Measurements from ENCODE around the gene SLC4A9. TPM values are rescaled to one million over a fixed set of nuclear protein-coding genes. Genes with fewer than 3 reads are reported as not detected.

SLC4A9 gene
- total and polyA plus RNA-seq, 2 donors (not counting 3 experiments of a cell fraction or from before 2014, with no cell fraction given) = not detected

DNA sequence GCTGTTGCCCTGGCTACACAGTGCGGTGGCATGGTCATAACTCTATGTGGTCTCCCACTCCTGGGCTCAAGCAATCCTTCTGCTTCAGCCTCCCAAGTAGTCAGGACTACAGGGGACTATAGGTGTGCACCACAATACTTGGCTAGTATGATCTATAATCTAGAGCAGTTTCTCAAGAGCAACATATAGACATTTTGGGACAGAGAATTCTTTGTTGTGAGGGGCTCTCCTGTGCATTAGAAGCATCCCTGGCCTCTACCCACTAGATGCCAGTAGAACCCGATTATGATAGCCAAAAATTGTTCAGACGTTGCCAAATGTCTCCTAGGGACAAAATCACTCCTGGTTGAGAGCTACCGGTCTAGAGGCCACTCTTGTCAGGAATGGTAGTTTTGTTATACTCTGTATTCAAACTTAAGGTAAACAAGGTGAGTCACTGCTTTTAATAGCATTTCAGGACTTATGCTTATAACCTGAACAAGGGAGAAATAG, 48.8 kb downstream of the SLC4A9 start:
- H4K20me1 ChIP-seq (replicated peaks; ENCODE audit: control insufficient read depth, extremely low read depth, insufficient read depth, low read length) = peaks cover 11% of the 10 kb centered on the region
- BruUV-seq (replicated peaks) = no TSS peak
- CTCF ChIA-PET = no interaction called here

GRCh38 chr5:140413230-140413629, 53.2 kb downstream of the SLC4A9 start:
- TF ChIP-seq MYC (IDR thresholded peaks at IDR 0.05; ENCODE audit: low read depth, low read length) (no peak), POLR2AphosphoS5 (IDR thresholded peaks at IDR 0.05; ENCODE audit: insufficient read depth, low read depth, low read length) (no peak), EZH2 (IDR thresholded peaks at IDR 0.05; ENCODE audit: borderline replicate concordance, low read depth, low read length, severe bottlenecking) (no peak), FOS (IDR thresholded peaks at IDR 0.05; ENCODE audit: borderline replicate concordance, insufficient read depth, low read length) (no peak), GATA2 (IDR thresholded peaks at IDR 0.05; ENCODE audit: insufficient read depth, insufficient read length, low read depth, low read length) (no peak), JUN (IDR thresholded peaks at IDR 0.05; ENCODE audit: borderline replicate concordance, insufficient read depth, insufficient read length, low read depth) (no peak), POLR2A (IDR thresholded peaks at IDR 0.05; ENCODE audit: low read depth, low read length) (no peak)
- TF ChIP-seq, protein P1, sequence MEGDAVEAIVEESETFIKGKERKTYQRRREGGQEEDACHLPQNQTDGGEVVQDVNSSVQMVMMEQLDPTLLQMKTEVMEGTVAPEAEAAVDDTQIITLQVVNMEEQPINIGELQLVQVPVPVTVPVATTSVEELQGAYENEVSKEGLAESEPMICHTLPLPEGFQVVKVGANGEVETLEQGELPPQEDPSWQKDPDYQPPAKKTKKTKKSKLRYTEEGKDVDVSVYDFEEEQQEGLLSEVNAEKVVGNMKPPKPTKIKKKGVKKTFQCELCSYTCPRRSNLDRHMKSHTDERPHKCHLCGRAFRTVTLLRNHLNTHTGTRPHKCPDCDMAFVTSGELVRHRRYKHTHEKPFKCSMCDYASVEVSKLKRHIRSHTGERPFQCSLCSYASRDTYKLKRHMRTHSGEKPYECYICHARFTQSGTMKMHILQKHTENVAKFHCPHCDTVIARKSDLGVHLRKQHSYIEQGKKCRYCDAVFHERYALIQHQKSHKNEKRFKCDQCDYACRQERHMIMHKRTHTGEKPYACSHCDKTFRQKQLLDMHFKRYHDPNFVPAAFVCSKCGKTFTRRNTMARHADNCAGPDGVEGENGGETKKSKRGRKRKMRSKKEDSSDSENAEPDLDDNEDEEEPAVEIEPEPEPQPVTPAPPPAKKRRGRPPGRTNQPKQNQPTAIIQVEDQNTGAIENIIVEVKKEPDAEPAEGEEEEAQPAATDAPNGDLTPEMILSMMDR (IDR thresholded peaks at IDR 0.05; ENCODE audit: extremely low read depth in 1 of 2, insufficient read depth in 1 of 2, low read depth in 1 of 2, low read length in 2 of 2) = no peak
- TF ChIP-seq, protein P2, sequence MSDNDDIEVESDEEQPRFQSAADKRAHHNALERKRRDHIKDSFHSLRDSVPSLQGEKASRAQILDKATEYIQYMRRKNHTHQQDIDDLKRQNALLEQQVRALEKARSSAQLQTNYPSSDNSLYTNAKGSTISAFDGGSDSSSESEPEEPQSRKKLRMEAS (IDR thresholded peaks at IDR 0.05; ENCODE audit: insufficient read depth, insufficient read length) = no peak
- Histone ChIP-seq H3K4me1 (ENCODE audit: control insufficient read depth, extremely low read depth, insufficient read depth, low read length) (no peaks in the 10 kb centered on the region), H4K20me1 (replicated peaks; ENCODE audit: control insufficient read depth, extremely low read depth, insufficient read depth, low read length) (peaks cover 9% of the 10 kb centered on the region), H3K79me2 (ENCODE audit: control insufficient read depth, insufficient read depth, low read length) (peaks cover 78% of the 10 kb centered on the region), H3K9me3 (replicated peaks; ENCODE audit: control insufficient read depth, insufficient read depth, low read length) (no peaks in the 10 kb centered on the region), H3K9ac (replicated peaks; ENCODE audit: extremely low read depth, insufficient read depth, low read length) (no peak overlapping the region), H3K36me3 (ENCODE audit: control insufficient read depth in 2 of 2, extremely low read depth in 1 of 2, insufficient read depth in 2 of 2, low read length in 2 of 2) (no peaks in the 10 kb centered on the region), H3K27ac (ENCODE audit: insufficient read depth, low read depth, low read length) (no peak overlapping the region), H3K9me1 (replicated peaks; ENCODE audit: control insufficient read depth, extremely low read depth, insufficient read depth, low read length) (no peaks in the 10 kb centered on the region), H3K4me2 (ENCODE audit: insufficient read depth, low read length) (no peak overlapping the region), H2AFZ (ENCODE audit: low read depth, low read length) (no peak overlapping the region), H3K4me3 (replicated peaks in 1 of 3; ENCODE audit: insufficient read depth in 1 of 3, low read depth in 1 of 3, low read length in 3 of 3) (no peak overlapping the region), H3K27me3 (ENCODE audit: control insufficient read depth in 2 of 2, insufficient read depth in 2 of 2, low read length in 2 of 2) (no peaks in the 10 kb centered on the region)
- no TSS peak for BruUV-seq (replicated peaks)
- FAIRE-seq (no peak), DNase-seq (ENCODE audit: low read depth, low spot score) (no peak)
- ChIA-PET POLR2A (no interaction called here), CTCF (no interaction called here)
- intact Hi-C loops (cut with micrococcal nuclease) (no loop called here), dilution Hi-C loops (cut with MboI; ENCODE audit: extremely low pct_ligation_motif_present, low sequenced_read_pairs) (no loop called here)

More for the DNA sequence above, 48.8 kb downstream of the SLC4A9 start:
- Histone ChIP-seq H3K9me1 (replicated peaks; ENCODE audit: control insufficient read depth, extremely low read depth, insufficient read depth, low read length) (no peaks in the 10 kb centered on the region), H3K36me3 (ENCODE audit: control insufficient read depth in 2 of 2, extremely low read depth in 1 of 2, insufficient read depth in 2 of 2, low read length in 2 of 2) (no peaks in the 10 kb centered on the region), H3K27ac (ENCODE audit: insufficient read depth, low read depth, low read length) (no peak overlapping the region), H3K4me3 (replicated peaks in 1 of 3; ENCODE audit: insufficient read depth in 1 of 3, low read depth in 1 of 3, low read length in 3 of 3) (no peak overlapping the region), H3K4me2 (ENCODE audit: insufficient read depth, low read length) (no peak overlapping the region), H2AFZ (ENCODE audit: low read depth, low read length) (no peak overlapping the region), H3K27me3 (ENCODE audit: control insufficient read depth in 2 of 2, insufficient read depth in 2 of 2, low read length in 2 of 2) (no peaks in the 10 kb centered on the region), H3K9me3 (replicated peaks; ENCODE audit: control insufficient read depth, insufficient read depth, low read length) (no peaks in the 10 kb centered on the region), H3K9ac (replicated peaks; ENCODE audit: extremely low read depth, insufficient read depth, low read length) (no peak overlapping the region), H3K79me2 (ENCODE audit: control insufficient read depth, insufficient read depth, low read length) (peaks cover 89% of the 10 kb centered on the region), H3K4me1 (ENCODE audit: control insufficient read depth, extremely low read depth, insufficient read depth, low read length) (no peaks in the 10 kb centered on the region)
- FAIRE-seq (no peak), DNase-seq (ENCODE audit: low read depth, low spot score) (no peak)
- TF ChIP-seq, protein P2 (IDR thresholded peaks at IDR 0.05; ENCODE audit: insufficient read depth, insufficient read length) = no peak
- TF ChIP-seq POLR2A (IDR thresholded peaks at IDR 0.05; ENCODE audit: low read depth, low read length) = no peak
- POLR2A ChIA-PET = no interaction called here
- intact Hi-C loops (cut with micrococcal nuclease) (no loop called here), dilution Hi-C loops (cut with MboI; ENCODE audit: extremely low pct_ligation_motif_present, low sequenced_read_pairs) (no loop called here)
